ENCODE measurements around the gene HAPLN2.
"Not testable (repeated sequence)": the region's sequence is repeated elsewhere in the genome, so short reads cannot be mapped to it uniquely, and the experiment has no call there.

HAPLN2 gene

GRCh38 chr1:156586323-156586722 lies 32.9 kb upstream of the HAPLN2 start:
- no peak for TF ChIP-seq CTCF (IDR thresholded peaks at IDR 0.05; ENCODE audit: low read depth, low read length)
- in situ Hi-C loops (cut with HindIII; ENCODE audit: low sequenced_read_pairs): no loop called here
- DNase-seq (ENCODE audit: low read depth, low spot score): no peak
- H3K4me3 ChIP-seq (ENCODE audit: low read depth, low read length): no peak overlapping the region

- in situ Hi-C loops (cut with HindIII; ENCODE audit: low sequenced_read_pairs): no loop called here
- no peak for DNase-seq (ENCODE audit: low read depth, low spot score)
- no peak for TF ChIP-seq CTCF (IDR thresholded peaks at IDR 0.05; ENCODE audit: low read depth, low read length)
- no peak overlapping the region for H3K4me3 ChIP-seq (ENCODE audit: low read depth, low read length)
These were observed 32.2 kb upstream of the HAPLN2 start for GRCh38 chr1:156586892-156587477.

- in situ Hi-C loops (cut with HindIII; ENCODE audit: low sequenced_read_pairs); DNase-seq (ENCODE audit: low read depth, low spot score); H3K4me3 ChIP-seq (ENCODE audit: low read depth, low read length): not testable (repeated sequence)
These were observed 31.3 kb upstream of the HAPLN2 start for GRCh38 chr1:156587927-156588326.

GRCh38 chr1:156589546-156589945 lies 29.7 kb upstream of the HAPLN2 start:
- TF ChIP-seq CTCF (IDR thresholded peaks at IDR 0.05; ENCODE audit: low read depth, low read length): no peak
- in situ Hi-C loops (cut with HindIII; ENCODE audit: low sequenced_read_pairs): no loop called here
- no peak for DNase-seq (ENCODE audit: low read depth, low spot score)
- no peak overlapping the region for H3K4me3 ChIP-seq (ENCODE audit: low read depth, low read length)

- TF ChIP-seq CTCF (IDR thresholded peaks at IDR 0.05; ENCODE audit: low read depth, low read length): no peak
- in situ Hi-C loops (cut with HindIII; ENCODE audit: low sequenced_read_pairs): no loop called here
- DNase-seq (ENCODE audit: low read depth, low spot score): no peak
- no peak overlapping the region for H3K4me3 ChIP-seq (ENCODE audit: low read depth, low read length)
These were observed 28.7 kb upstream of the HAPLN2 start for GRCh38 chr1:156590326-156591180.

- no peak for TF ChIP-seq CTCF (IDR thresholded peaks at IDR 0.05; ENCODE audit: low read depth, low read length)
- H3K4me3 ChIP-seq (ENCODE audit: low read depth, low read length): peak overlapping the region; percentile 76
- no peak for DNase-seq (ENCODE audit: low read depth, low spot score)
- in situ Hi-C loops (cut with HindIII; ENCODE audit: low sequenced_read_pairs): no loop called here
These were observed 28.1 kb upstream of the HAPLN2 start for GRCh38 chr1:156591181-156591431.

- in situ Hi-C loops (cut with HindIII; ENCODE audit: low sequenced_read_pairs): no loop called here
- peak within 1 kb of the TSS; percentile 76 for H3K4me3 ChIP-seq (ENCODE audit: low read depth, low read length)
- TF ChIP-seq CTCF (IDR thresholded peaks at IDR 0.05; ENCODE audit: low read depth, low read length): no peak
- peak; percentile 43 for DNase-seq (ENCODE audit: low read depth, low spot score)
These were observed 27.6 kb upstream of the HAPLN2 start, which contains the start of gene NAXE for GRCh38 chr1:156591432-156592157. Gene NAXE, plus strand, starts transcription at chr1:156591776. Its CDS starts 29 bp downstream, at chr1:156591805.

Data from astrocyte of the spinal cord (primary cell).